PFSK-1 (cell line): Measurements from ENCODE around the gene EIPR1.

Experiments
- FOXP2 ChIP-seq: optimal IDR thresholded peaks from 2 replicates; pipeline ENCODE3; 2011; ENCODE audit warnings: borderline replicate concordance, control low read depth, inconsistent platforms; ENCODE audit not compliant: insufficient read depth; ENCODE audit errors: extremely low read length, extremely low read depth
- POLR2AphosphoS5 ChIP-seq: IDR thresholded peaks from 2 replicates; pipeline ENCODE4 v1.6.1; 2012; ENCODE audit warnings: low read depth, mild to moderate bottlenecking, control low read depth, low read length, moderate library complexity
- SIN3A ChIP-seq: IDR thresholded peaks from 2 replicates; pipeline ENCODE4 v1.6.1; 2012; ENCODE audit warnings: mild to moderate bottlenecking, low read length, moderate library complexity, borderline replicate concordance; ENCODE audit not compliant: insufficient read depth
- TAF1 ChIP-seq: IDR thresholded peaks from 2 replicates; pipeline ENCODE4 v1.6.1; 2012; ENCODE audit warnings: low read length, control low read depth, borderline replicate concordance; ENCODE audit not compliant: insufficient read depth
- TF ChIP-seq, protein P1 (sequence below), 2 experiments: IDR thresholded peaks; 2 replicates each; pipeline versions ENCODE4 v1.6.1 to v1.8.0; 2011 to 2012; ENCODE audit warnings: low read depth in 2 of 2, low read length in 2 of 2, control low read depth in 1 of 2, inconsistent platforms in 1 of 2, mild to moderate bottlenecking in 1 of 2, moderate library complexity in 1 of 2; ENCODE audit not compliant: insufficient read depth in 1 of 2

The EIPR1 gene

GRCh38 chr2:3361518-3362389, 15.9 kb downstream of the EIPR1 start:
- TF ChIP-seq FOXP2: no peak

- TF ChIP-seq FOXP2: no peak
- TF ChIP-seq TAF1: no peak
- TF ChIP-seq POLR2AphosphoS5: no peak
- TF ChIP-seq, protein P1, sequence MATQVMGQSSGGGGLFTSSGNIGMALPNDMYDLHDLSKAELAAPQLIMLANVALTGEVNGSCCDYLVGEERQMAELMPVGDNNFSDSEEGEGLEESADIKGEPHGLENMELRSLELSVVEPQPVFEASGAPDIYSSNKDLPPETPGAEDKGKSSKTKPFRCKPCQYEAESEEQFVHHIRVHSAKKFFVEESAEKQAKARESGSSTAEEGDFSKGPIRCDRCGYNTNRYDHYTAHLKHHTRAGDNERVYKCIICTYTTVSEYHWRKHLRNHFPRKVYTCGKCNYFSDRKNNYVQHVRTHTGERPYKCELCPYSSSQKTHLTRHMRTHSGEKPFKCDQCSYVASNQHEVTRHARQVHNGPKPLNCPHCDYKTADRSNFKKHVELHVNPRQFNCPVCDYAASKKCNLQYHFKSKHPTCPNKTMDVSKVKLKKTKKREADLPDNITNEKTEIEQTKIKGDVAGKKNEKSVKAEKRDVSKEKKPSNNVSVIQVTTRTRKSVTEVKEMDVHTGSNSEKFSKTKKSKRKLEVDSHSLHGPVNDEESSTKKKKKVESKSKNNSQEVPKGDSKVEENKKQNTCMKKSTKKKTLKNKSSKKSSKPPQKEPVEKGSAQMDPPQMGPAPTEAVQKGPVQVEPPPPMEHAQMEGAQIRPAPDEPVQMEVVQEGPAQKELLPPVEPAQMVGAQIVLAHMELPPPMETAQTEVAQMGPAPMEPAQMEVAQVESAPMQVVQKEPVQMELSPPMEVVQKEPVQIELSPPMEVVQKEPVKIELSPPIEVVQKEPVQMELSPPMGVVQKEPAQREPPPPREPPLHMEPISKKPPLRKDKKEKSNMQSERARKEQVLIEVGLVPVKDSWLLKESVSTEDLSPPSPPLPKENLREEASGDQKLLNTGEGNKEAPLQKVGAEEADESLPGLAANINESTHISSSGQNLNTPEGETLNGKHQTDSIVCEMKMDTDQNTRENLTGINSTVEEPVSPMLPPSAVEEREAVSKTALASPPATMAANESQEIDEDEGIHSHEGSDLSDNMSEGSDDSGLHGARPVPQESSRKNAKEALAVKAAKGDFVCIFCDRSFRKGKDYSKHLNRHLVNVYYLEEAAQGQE (IDR thresholded peaks at IDR 0.05; ENCODE audit: insufficient read depth in 1 of 2, low read depth in 2 of 2, low read length in 2 of 2): no peak
- no peak for TF ChIP-seq SIN3A
Observed at GRCh38 chr2:3357926-3358325, 19.7 kb downstream of the EIPR1 start.

DNA sequence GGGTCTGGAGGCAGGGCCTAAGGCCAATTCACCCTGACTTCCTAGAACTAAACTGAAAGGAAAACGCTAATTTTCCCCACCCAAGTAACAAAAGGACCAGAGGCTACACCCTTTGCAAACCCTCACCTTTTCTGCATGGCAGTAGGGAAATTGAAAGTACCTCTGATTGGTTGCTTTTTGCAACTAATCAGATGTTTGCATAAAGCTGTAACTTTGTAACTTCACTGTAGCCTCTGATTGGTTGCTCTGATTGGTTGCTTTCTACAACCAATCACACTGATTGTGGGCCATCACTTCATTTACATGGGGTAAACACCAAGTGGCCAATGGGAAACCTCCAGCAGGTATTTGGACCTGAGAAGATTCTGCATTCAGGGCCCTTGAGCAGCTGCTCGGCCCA, 20.8 kb downstream of the EIPR1 start:
- no peak for TF ChIP-seq FOXP2
- no peak for TF ChIP-seq TAF1

DNA sequence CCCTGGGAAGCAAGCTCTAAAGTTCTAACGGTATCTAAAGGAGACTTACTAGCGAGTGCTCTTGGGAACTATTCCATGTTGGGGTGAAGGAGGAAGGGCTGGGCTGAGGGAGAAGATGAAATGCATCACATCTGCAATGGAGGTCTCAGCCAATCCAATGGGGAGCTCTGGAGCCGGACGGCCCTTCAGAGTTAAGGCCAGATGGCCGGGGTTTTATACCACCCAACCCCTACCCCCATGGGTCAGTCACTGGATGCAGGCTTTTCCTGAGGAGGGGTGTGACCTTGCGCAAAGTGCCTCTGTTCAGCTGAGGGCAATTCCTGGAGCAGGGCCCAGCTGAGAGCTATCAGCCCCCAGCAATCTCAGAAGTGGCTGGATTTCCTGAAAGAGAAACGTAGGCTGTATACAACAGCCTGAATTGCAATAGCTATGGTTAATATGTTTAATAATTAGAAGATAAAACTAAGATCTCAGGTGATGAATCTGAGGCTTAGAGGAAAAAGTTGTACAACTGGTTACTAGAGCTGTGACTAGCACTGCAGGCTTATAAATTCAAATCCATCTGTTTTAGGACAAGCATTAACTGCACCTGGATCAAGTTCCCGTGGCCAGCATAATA, 21.6 kb downstream of the EIPR1 start:
- TF ChIP-seq FOXP2 (no peak), SIN3A (no peak), TAF1 (no peak), POLR2AphosphoS5 (no peak)
- TF ChIP-seq, protein P1 (IDR thresholded peaks at IDR 0.05; ENCODE audit: insufficient read depth in 1 of 2, low read depth in 2 of 2, low read length in 2 of 2): no peak

- TF ChIP-seq, protein P1 (IDR thresholded peaks at IDR 0.05; ENCODE audit: insufficient read depth in 1 of 2, low read depth in 2 of 2, low read length in 2 of 2): no peak
- TF ChIP-seq TAF1: no peak
- TF ChIP-seq FOXP2: no peak
- no peak for TF ChIP-seq SIN3A
- no peak for TF ChIP-seq POLR2AphosphoS5
Observed at GRCh38 chr2:3354986-3355385, 22.6 kb downstream of the EIPR1 start.

DNA sequence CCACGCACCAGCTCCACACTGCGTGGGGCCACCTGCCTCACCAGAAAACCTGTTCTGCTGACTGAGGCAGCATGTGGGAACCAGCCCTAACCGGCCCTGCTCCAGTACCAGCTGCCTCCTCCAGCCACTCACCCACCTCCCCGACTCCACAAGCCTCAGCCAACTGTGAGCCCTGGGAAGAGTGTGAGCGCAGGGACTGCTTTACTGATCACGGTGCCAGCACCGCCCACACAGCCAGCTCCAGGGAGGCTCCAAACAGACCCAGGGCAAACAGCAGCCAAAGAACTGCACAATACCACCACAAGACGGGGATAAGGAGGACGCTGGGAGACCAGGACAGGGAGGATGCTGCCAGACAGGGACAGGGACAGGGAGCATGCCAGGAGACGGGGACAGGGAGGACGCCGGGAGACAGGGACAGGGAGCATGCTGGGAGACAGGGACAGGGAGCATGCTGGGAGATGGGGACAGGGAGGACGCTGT, 28.4 kb downstream of the EIPR1 start:
- no peak for TF ChIP-seq POLR2AphosphoS5
- TF ChIP-seq TAF1: no peak
- TF ChIP-seq, protein P1 (IDR thresholded peaks at IDR 0.05; ENCODE audit: insufficient read depth in 1 of 2, low read depth in 2 of 2, low read length in 2 of 2): no peak
- TF ChIP-seq FOXP2: no peak
- TF ChIP-seq SIN3A: no peak
